ENCODE measurements around the gene SOWAHA.
"Not testable (repeated sequence)": the region's sequence is repeated elsewhere in the genome, so short reads cannot be mapped to it uniquely, and the experiment has no call there.

The SOWAHA gene

DNA sequence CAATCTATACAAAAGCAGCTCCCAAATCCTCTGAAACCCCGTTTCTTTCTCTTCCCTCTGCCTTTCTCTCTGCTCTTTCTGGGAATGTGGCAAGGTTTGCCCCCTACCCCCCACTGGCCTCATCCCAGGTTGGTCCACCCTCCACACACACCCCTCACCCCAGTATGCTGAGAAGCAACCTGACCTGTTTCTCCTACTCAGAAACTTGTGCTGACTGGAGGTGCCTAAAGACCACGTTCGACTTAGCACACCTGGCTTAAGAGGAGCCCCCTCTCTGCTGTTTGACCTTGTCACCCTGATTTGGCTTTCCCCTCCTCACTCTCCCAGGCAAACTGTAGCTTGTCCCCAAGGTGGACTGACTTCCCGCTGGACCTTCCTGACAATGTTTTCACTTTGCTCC is 35.0 kb upstream of the SOWAHA start:
- no peak for DNase-seq

DNA sequence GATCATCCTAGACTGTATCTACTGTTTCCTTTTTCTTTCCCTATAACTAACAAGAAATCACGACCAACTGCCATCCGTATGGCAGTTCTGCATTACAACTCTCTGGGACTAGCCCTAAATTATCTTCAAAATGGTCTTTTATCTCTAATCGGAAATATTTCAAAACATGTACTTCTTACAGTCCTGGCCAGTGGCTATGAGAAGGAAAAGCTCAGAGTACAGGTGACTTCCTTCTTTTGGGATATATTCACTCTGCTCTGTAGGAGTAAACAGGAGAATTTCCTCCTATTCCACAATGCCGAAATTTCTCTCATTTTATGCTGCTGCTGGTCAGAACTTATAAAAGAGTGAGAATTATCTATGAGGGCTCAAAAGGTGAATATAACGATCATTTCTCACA is 34.2 kb upstream of the SOWAHA start:
- DNase-seq: no peak

DNA sequence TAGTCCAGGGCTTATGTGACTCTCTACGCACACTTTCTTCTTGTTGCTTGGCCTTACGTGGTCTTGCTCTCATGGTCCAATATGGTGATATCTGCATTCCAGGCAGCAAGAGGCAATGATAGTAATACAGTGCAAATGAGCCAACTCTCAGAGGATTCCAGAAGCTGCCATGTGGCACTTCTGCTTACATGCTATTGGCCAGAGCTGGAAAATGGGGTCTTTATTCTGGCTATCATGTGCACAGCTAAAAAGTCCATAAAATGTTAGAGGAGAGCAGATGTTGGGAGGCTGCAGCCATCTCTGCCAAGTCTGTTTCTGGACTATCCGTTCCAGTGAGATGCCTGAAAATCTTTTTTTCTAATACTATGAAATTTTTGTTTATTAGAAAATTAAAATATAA is 33.1 kb upstream of the SOWAHA start:
- DNase-seq: no peak

DNA sequence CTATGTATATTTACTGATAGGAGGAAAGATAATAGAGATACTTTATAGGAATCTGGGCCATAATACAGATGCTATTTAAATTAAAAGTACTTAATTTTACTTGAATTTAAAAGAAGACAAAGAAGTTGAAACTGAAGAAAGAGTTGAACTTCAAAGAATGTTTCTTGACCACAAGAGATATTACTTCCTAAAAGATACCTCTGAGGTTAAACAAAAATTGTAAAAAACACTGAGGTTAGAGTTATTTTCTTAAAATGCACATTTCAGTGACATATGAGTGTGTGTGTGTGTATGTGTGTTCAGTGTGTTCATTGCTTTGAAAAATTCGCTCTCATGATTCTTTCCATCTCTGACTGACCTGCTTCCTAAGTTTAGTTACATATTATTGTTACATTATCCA is 32.5 kb upstream of the SOWAHA start:
- DNase-seq: no peak

DNA sequence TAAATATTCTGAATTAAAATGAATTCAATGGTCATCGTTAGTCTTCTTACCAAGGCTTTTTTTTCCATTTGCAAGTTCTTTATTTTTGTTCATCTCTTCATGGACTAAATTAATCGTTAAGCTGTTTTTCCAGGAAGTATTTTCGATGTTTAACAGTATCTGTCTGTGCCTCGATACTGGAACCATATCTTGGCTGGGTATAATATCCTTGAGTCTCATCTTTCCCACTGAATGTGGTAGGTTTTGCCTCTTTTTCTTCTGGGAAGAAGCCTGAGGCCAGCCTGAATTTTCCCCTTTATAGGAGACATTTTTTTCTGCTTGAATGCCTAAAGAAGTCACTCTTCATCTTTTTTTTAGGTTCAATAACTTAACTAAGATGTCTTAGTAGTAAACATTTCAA is 32.1 kb upstream of the SOWAHA start:
- DNase-seq: no peak

DNA sequence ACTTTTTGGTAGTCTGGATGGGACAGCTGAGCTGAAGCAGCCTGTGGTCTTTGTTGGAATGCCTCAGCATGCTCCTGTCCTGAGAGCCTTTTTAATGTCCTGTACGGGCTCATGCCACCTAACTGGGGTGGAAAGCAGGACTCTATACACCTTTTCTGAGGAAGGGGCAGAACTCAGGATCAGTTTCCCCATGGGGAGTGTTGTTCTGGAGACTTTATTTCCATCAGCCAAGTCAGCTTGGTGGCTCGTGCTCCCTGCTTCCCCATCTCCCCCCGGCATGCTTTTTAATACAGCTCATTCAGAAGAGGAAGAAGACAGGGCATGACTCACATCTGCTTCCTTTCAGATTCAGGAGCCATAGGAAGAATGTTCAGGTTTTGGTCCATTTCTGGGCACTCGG is 31.0 kb upstream of the SOWAHA start:
- no peak for DNase-seq

DNA sequence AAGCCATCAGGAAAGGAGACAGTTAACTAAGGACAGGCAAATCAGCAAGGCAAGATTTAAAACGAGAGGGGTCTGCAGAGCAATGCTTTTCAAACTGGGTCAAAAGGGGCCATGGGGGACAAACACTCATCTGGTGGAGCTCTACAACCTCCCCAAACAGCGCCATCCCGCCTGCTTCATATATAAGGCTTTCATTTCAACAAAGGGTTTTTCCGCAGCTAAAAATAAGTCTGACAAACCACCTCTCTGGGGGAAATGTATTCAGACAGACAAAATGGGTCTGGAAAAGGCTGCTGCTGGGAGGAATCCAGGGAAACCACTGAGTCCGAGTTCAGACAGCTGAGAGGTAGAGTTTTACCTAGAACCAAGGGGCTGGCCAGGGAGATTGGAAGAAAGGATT is 27.7 kb upstream of the SOWAHA start:
- no peak for DNase-seq

DNA sequence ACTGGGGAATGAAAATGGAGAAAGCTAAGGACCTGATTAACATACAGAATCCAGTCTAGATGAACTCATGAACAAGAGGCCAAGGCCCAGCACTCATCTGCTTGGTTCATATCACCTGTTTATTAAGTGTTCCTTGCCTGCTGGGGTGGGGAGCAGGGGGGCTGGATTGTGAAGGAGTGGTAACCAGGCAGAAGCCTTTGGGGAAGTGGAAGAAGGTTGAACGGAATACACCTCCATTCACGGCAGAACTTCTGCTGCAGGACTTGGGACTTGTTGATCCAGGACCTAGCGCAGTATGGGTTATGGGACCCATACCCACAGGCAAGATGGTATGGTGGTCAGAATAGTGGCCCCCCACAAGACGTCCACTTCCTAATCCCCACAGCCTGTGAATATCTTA is 27.2 kb upstream of the SOWAHA start:
- no peak for DNase-seq

DNA sequence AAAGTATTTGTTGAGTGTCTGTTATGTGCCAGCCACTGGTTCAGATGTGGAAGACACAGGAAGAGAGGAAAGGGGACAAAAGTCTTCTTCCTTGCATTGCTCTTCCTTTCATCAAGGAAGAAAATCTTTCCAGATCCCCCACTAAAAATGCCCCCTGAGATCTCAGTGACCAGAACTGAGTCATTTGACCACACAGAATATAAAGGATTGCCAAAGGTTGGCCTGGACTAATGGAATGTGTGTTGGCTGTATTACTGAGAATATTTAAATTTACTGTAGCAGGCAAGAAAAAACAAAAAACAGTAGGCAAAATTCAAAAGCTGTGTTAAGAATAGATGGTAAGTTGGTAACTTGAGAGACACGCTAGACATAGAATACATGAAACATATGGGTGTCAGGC is 26.0 kb upstream of the SOWAHA start:
- DNase-seq: no peak

DNA sequence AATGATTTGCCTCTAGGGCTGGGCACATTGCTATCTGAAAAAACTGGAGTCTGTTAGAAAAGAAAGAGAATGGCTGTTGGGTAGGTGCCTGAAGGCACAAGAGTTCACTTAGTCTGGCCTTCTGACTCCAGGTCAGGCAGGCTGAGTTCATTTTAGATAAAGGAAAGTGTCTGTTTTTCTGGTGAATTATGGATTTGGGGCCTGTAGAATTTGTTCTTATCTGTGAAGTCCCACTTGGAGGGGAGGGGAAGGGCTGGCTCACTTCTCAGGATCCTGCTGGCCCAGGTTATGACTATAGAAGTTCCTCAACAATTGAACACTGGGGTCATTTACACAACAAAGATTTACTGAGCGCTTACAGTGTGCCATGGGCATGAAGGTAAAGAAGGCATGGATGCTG is 24.6 kb upstream of the SOWAHA start:
- no peak for DNase-seq

DNA sequence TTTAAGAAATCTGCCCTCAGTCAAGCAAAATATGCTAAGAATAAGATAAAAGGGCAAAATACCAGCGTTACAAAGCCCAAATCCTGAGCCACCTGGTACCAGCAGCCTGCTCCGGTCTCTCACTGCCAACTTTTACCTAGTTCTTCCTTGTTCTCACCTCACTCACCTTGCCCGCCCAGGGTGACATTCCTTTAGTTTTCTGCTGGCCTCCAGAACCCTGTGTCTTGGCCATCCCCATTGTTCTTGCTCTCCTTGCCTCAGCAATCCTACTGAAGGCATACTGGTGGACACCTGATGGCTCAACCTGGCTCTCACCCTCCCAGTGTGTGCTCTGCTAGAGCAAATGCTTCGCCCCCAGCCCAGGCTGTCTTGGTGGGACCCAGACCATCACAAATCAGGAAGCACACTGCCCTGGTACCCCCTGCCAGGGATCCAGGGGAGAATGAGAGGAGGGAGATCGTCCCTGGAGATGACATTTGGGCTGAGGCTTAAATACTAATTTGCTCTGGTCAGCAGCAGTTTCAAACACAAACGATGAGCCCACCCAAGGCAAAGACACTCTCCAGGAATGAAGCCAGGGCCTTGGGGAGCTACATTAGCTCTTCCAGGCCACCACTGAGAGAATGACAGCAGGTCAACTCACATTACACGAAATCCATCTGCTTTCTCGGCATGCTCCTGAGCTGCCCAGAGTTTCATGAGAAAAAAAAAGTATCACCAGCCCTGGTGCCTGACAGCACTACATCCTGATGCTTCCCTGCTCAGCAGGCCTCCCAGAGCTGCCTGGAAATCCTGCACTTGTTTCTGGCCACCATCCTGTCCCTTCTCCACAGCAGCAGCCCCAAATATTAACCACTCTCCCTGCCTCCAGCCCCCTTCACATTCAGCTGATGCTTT is 23.9 kb upstream of the SOWAHA start:
- DNase-seq: peak in 1 of 2 experiments; percentile 66

DNA sequence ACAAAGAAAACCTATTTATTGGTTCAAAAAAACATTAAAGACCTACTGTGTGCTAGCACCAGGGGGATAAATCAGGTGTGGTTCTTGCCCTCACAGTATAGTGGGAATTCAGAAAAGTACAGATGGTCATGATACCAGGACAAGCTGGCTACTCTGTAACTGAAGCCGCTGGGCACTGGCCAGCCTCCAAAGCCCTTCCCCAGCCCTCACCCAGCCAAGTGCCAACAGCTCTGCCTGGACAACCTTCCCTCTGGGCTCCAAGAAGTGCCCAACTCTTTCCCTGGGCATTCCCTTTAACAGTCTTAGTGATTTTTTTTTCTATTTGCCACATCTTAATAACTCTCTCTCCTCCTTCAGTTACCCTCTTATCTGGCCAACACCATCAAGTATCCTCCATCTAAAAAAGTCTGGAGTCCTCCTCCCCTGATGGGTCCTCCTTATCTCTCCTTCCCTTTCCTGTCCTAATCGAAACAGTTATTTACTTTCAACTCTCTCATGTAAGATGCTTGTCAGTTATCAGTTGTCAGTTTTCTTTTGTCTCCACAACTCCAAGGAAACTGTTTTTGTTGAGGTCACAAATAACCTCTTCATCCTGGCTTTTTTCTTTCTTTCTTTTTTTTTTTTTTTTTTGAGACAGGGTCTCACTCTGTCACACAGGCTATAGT is 22.8 kb upstream of the SOWAHA start:
- peak in 1 of 2 experiments; percentile 65 for DNase-seq

DNA sequence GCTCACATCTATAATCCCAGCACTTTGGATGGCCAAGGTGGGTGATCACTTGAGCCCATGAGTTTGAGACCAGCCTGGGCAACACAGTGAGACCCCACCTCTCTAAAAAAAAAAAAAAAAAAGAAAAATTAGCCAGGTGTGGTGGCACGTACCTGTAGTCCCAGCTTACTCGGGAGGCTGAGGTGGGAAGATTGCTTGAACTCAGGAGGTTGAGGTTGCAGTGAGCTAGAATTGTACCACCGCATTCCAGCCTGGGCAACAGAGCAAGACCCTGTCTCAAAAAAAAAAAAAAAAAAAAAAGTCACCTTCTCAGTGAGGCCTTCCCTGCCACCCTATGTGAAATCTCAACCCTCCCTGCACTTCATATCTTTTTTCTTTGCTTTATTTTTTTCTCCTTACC is 22.1 kb upstream of the SOWAHA start:
- DNase-seq: no peak

DNA sequence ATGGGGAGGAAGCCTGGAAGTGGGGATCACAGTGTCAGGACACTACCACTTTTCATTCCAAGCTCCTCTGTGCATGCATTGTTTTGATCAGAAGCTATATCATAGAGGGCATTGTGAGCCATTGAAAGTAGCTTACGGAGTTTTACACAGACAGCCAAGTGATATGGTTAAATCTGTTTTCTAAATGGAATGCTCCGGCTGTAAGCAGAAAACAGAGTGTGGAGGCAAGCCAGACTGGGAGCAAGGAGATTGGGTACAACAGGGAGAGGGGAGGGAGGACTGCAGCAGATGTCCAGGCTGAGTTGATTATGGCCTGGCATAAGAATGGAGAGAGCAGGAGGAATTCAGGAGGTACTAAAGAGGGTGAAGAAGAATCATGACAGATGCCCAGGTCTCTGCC is 15.5 kb upstream of the SOWAHA start:
- peak in 1 of 2 experiments; percentile 71 for DNase-seq

DNA sequence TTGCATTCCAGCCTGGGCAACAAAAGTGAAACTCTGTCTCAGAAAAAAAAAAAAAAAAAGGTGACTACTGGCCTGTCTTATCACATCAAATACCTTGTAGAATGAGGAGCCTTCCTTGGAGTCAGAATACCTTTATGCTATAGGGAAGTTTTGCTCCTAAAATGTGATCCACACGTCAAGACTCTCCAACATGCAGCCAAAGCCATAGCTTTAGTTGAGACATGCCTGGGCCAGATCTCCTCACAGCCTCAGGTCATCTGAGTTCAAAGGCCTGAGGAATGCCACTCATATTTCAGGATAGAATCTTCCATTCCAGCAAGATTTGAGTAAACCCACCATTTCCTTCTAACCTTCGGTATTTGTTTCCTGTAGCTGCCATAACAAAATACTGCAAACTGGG is 13.7 kb upstream of the SOWAHA start:
- DNase-seq: no peak

DNA sequence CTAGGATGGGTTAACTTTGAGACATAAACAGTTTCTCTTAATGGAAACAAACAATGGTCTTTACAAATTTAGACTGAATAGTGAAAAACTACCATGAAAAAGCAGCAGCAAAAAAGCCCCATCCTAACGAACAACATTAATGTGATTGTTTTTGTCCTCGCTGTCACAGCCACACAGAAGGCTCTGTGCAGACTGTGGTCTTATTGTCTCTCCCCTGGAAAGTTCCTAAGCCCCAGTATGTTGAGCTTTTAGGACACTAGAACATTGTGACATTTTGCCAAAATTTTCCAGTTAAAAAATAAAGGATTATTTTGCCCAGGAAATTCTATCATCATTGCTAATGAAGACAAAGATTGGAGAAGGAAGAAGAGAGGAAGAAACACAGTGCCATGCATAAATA is 12.6 kb upstream of the SOWAHA start:
- DNase-seq: no peak

DNA sequence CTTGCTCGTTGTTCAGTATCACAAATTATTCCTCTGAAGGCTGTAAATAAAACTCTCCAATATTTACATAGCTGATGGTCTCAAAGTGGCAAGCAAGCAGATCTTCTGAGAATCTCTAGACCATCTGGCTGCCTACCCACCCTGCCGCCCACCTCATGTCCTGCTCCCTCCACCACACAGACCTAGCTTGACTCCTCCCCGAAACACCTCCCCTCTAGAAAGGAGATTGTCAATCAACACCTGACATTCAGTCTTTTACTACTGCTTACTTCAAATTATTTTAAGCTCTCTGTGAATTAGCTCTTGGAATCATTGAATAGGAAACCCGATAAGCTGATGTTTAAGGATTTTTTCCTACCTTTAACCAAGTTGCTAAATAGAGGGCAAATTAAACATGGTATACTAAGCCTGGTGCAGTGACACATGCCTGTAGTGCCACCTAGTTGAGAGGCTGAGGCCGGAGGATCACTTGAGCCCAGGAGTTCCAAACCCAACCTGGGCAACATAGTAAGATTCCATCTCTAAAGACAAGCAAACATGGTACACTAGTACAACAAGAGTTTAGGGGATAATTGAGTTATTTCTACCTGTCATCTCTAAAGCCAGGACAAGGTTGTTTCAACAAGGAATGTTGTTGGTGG is 10.9 kb upstream of the SOWAHA start:
- no peak for DNase-seq

DNA sequence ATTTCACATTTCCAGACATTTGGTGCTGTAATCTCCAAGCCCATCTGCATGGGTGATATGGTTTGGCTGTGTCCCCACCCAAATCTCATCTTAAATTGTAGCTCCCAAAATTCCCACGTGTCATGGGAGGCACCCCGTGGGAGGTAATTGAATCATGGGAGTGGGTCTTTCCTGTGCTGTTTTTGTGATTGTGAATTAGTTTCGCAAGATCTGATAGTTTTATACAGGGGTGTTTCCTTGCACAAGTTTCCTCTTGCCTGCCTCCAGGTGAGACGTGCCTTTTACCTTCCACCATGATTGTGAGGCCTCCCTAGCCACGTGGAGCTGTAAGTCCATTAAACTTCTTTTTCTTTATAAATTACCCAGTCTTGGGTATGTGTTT is 10.4 kb upstream of the SOWAHA start:
- not testable (repeated sequence) for DNase-seq

DNA sequence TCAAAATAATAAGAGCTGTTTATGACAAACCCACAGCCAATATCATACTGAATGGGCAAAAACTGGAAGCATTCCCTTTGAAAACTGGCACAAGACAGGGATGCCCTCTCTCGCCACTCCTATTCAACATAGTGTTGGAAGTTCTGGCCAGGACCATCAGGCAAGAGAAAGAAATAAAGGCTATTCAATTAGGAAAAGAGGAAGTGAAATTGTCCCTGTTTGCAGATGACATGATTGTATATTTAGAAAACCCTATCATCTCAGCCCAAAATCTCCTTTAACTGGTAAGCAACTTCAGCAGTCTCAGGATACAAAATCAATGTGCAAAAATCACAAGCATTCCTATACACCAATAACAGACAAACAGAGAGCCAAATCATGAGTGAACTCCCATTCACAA is 8.9 kb upstream of the SOWAHA start:
- DNase-seq: not testable (repeated sequence)

DNA sequence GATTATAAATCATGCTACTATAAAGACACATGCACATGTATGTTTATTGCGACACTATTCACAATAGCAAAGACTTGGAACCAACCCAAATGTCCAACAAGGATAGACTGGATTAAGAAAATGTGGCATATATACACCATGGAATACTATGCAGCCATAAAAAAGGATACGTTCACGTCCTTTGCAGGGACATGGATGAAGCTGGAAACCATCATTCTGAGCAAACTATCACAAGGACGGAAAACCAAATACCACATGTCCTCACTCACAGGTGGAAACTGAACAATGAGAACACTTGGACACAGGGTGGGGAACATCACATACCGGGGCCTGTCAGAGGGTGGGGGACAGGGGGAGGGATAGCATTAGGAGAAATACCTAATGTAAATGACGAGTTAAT is 7.2 kb upstream of the SOWAHA start:
- DNase-seq: not testable (repeated sequence)

DNA sequence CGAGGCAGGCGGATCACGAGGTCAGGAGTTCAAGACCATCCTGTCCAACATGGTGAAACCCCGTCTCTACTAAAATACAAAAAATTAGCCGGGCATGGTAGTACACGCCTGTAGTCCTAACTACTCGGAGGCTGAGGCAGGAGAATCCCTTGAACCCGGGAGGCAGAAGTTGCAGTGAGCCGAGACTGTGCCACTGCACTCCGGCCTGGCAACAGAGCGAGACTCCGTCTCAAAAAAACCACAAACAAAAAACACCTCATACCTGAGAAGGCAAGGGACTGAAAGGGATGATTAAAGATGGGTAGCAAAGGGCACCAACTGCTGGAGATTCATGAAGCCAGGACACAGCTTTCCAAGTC is 6.3 kb upstream of the SOWAHA start:
- DNase-seq: not testable (repeated sequence)

DNA sequence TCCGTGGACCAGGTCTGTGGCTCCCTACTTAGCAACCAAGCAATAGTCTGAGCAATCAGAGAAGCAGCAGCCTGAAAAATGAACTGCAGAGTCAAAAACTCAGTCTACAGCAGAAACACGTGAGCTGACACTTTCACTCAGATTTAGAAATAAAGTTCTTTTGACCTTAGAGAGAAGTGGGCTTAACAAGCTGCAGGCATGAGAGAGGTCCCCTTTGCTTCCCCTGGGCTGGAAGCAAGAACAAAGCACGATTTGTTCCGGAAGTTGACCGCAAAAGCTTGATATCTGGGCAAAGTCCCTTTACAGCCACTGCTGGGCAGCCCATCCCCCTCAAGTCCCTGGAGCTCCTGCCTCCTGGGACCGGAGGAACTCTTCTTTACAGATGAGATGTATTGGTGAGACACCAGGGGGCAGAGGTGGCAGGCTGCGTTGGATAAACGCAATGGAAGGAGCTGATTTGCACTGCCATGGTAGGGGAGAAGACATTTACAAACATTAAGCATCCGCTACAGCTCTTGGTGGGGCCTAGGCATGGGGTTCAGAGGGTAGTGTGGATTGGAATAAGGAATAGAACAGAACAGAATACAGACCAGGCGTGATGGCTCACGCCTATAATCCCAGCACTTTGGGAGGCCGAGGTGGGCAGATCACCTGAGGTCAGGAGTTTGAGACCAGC is 5.8 kb upstream of the SOWAHA start:
- DNase-seq: no peak

DNA sequence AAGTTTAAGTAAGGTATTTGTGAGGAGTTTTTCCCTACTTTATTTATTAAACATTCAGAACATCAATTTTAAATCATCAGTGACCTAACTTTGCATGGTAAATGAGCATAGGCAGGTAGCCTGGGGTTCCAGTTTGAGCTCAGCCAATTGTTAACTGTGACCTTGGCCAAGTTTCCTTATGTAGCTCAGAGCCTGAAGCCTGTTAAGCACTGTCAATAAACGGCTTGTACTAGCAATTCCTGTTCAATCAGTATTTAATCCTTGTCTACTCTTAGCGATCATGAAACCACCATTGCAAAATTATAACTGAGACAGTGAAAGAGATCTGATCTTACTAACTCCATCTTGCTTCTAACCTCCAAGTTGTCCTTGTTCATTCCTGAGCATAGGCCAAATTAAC is 4.7 kb upstream of the SOWAHA start:
- DNase-seq: no peak

DNA sequence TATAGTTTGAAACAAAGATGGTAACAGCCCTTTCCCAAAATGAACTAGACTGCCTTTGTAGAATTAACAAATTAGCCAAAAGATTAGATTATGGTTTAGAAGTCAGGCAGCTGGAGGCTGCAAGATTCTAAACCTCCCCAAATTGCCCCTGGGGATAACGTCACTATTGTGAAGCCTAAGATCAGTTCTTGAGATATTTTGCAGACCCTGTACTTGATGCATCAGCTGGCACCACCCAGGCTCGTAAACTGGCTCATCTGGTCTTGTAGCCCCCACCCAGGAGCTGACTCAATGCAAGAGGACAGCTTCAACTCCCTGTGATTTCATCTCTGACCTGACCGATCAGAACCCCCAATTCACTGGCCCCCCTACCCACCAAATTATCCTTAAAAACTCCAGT is 4.2 kb upstream of the SOWAHA start:
- no peak for DNase-seq
